ENCODE results near the gene TTBK1. TPM values are rescaled to one million over a fixed set of nuclear protein-coding genes. Genes with fewer than 3 reads are reported as not detected.

The TTBK1 gene
- total RNA-seq, 1 experiment from 2014 or later = not detected

GRCh38 chr6:43217351-43217750 is 25.9 kb upstream of the TTBK1 start:
- Histone ChIP-seq H3K4me3 (ENCODE audit: low read depth, low read length, poor library complexity, severe bottlenecking) (no peak overlapping the region), H3K27ac (ENCODE audit: low read depth, low read length, poor library complexity, severe bottlenecking) (no peak overlapping the region), H3K27me3 (replicated peaks; ENCODE audit: insufficient read depth, low read depth, low read length, poor library complexity) (no peaks in the 10 kb centered on the region), H3K4me1 (ENCODE audit: insufficient read depth, low read length, poor library complexity, severe bottlenecking) (no peaks in the 10 kb centered on the region), H3K36me3 (ENCODE audit: insufficient read depth, low read length, poor library complexity, severe bottlenecking) (peaks cover 5% of the 10 kb centered on the region), H3K9me3 (ENCODE audit: low read depth, low read length, poor library complexity, severe bottlenecking) (no peaks in the 10 kb centered on the region)
- ChIA-PET CTCF (no interaction called here), POLR2A (ENCODE audit: low non-redundant PET) (no interaction called here)
- TF ChIP-seq CTCF (conservative IDR thresholded peaks at IDR 0.05; ENCODE audit: low read depth, low read length) (no peak), EZH2 (IDR thresholded peaks at IDR 0.05; ENCODE audit: borderline replicate concordance, low read depth, low read length, poor library complexity, severe bottlenecking) (no peak)
- intact Hi-C loops (cut with micrococcal nuclease; ENCODE audit: unreplicated experiment) = no loop called here
- no peak for DNase-seq (ENCODE audit: low spot score)
- BruUV-seq (replicated peaks) = no TSS peak

GRCh38 chr6:43219119-43219518 is 24.2 kb upstream of the TTBK1 start:
- POLR2A ChIA-PET (ENCODE audit: low non-redundant PET) = no interaction called here
- H3K9me3 ChIP-seq (ENCODE audit: low read depth, low read length, poor library complexity, severe bottlenecking) = no peaks in the 10 kb centered on the region
- H3K4me3 ChIP-seq (ENCODE audit: low read depth, low read length, poor library complexity, severe bottlenecking) = no peak overlapping the region
- H3K4me1 ChIP-seq (ENCODE audit: insufficient read depth, low read length, poor library complexity, severe bottlenecking) = no peaks in the 10 kb centered on the region
- CTCF ChIA-PET = no interaction called here
- intact Hi-C loops (cut with micrococcal nuclease; ENCODE audit: unreplicated experiment) = no loop called here
- no peak overlapping the region for H3K27ac ChIP-seq (ENCODE audit: low read depth, low read length, poor library complexity, severe bottlenecking)
- no TSS peak for BruUV-seq (replicated peaks)
- no peak for TF ChIP-seq EZH2 (IDR thresholded peaks at IDR 0.05; ENCODE audit: borderline replicate concordance, low read depth, low read length, poor library complexity, severe bottlenecking)
- TF ChIP-seq CTCF (conservative IDR thresholded peaks at IDR 0.05; ENCODE audit: low read depth, low read length) = no peak
- peaks cover 13% of the 10 kb centered on the region for H3K36me3 ChIP-seq (ENCODE audit: insufficient read depth, low read length, poor library complexity, severe bottlenecking)
- H3K27me3 ChIP-seq (replicated peaks; ENCODE audit: insufficient read depth, low read depth, low read length, poor library complexity) = no peaks in the 10 kb centered on the region
- DNase-seq (ENCODE audit: low spot score) = no peak

- no TSS peak for BruUV-seq (replicated peaks)
- Histone ChIP-seq H3K4me3 (ENCODE audit: low read depth, low read length, poor library complexity, severe bottlenecking) (no peak overlapping the region), H3K4me1 (ENCODE audit: insufficient read depth, low read length, poor library complexity, severe bottlenecking) (no peaks in the 10 kb centered on the region), H3K27me3 (replicated peaks; ENCODE audit: insufficient read depth, low read depth, low read length, poor library complexity) (no peaks in the 10 kb centered on the region), H3K27ac (ENCODE audit: low read depth, low read length, poor library complexity, severe bottlenecking) (no peak overlapping the region), H3K36me3 (ENCODE audit: insufficient read depth, low read length, poor library complexity, severe bottlenecking) (peaks cover 13% of the 10 kb centered on the region), H3K9me3 (ENCODE audit: low read depth, low read length, poor library complexity, severe bottlenecking) (no peaks in the 10 kb centered on the region)
- DNase-seq (ENCODE audit: low spot score) = no peak
- TF ChIP-seq CTCF (conservative IDR thresholded peaks at IDR 0.05; ENCODE audit: low read depth, low read length) (no peak), EZH2 (IDR thresholded peaks at IDR 0.05; ENCODE audit: borderline replicate concordance, low read depth, low read length, poor library complexity, severe bottlenecking) (no peak)
- CTCF ChIA-PET = no interaction called here
- POLR2A ChIA-PET (ENCODE audit: low non-redundant PET) = no interaction called here
- intact Hi-C loops (cut with micrococcal nuclease; ENCODE audit: unreplicated experiment) = no loop called here
Observed at GRCh38 chr6:43219814-43220213, 23.5 kb upstream of the TTBK1 start.

All from A673 (cell line).